Activated naive CD4-positive, alpha-beta T cell treated with anti-CD3 and anti-CD28 coated beads, Interleukin-2, amount 50 U/mL, for 24 hours (primary cell): ENCODE measurements around the gene PRAMEF15.
"Not testable (repeated sequence)": the region's sequence is repeated elsewhere in the genome, so short reads cannot be mapped to it uniquely, and the experiment has no call there.

Experiments
- H3K27ac Mint-ChIP-seq: one replicate; pipeline ENCODE4 v1.8.0; 2021; ENCODE audit warnings: mild to moderate bottlenecking, mixed read lengths
- H3K27me3 Mint-ChIP-seq: one replicate; pipeline ENCODE4 v1.8.0; 2021; ENCODE audit warnings: mixed read lengths
- H3K36me3 Mint-ChIP-seq: one replicate; pipeline ENCODE4 v1.8.0; 2021; ENCODE audit warnings: mixed read lengths
- H3K4me1 Mint-ChIP-seq: one replicate; pipeline ENCODE4 v1.8.0; 2021; ENCODE audit warnings: mixed read lengths
- H3K4me3 Mint-ChIP-seq: one replicate; pipeline ENCODE4 v1.8.0; 2021; ENCODE audit warnings: mild to moderate bottlenecking, mixed read lengths
- H3K9me3 Mint-ChIP-seq: one replicate; pipeline ENCODE4 v1.8.0; 2021; ENCODE audit warnings: mixed read lengths

The PRAMEF15 gene

DNA sequence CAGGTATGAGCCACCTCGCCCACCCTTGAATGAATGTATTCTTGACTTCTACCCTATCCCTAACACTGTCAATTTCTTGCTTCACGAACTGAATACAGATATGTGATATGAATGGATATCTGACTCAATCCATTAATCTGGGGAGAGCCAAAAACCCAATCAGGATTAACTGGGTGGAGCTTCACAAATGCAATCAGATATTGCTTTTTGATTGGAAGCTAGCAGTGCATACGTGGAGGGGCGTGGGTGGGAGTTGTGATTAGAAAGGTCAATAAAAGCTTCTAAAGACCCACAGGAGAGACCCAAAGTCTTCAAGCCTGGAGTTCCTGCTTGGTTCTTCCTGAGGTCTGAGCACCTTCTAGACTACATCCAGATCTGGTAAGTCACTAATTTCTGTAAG, at the start of gene PRAMEF15:
PRAMEF15 (plus strand) TSS at position 301 of the 400 bp plus-strand sequence. CDS start 2,827 bp downstream, outside the sequence.
- H3K27ac Mint-ChIP-seq, H3K4me3 Mint-ChIP-seq, H3K36me3 Mint-ChIP-seq, H3K27me3 Mint-ChIP-seq, H3K9me3 Mint-ChIP-seq, H3K4me1 Mint-ChIP-seq: not testable (repeated sequence)

DNA sequence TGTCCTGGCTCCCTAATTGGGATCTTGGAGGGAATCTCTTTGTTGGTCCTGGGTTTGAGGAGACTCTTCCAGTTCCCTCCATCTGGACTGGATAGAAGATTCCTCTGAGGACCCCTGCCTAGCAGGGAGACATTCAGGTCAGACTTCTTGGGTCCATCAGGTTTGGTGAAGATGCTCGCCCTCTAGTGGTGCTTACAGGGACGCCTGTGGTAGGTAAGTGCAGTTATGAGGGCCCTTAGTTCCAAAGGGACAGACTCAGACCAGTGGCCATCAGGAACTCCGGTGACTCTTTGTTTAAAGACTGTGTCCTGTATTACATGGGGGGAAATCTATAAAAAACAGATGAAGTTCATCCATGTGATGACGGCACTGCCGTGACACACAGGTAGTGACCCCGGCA, 38.4 kb upstream of the PRAMEF15 start:
- H3K9me3 Mint-ChIP-seq, H3K4me1 Mint-ChIP-seq, H3K36me3 Mint-ChIP-seq, H3K4me3 Mint-ChIP-seq, H3K27me3 Mint-ChIP-seq, H3K27ac Mint-ChIP-seq: not testable (repeated sequence)

DNA sequence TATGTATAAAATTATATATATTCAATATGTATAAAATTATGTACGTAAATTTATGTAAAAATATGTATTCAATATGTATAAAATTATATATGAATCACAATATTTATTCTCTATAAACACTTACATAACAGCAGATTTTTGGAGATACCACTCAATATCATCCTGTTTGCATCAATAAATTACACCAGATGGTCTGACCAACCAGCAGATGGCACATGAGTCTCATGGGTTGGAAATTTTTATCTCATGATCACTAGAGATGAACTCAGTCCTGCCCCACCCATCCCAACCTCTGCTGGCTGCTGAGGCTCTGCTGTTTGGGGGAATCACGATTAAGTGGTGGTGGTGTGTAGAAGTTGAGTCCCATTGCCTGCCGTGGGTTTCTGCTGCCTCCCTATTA, 35.8 kb upstream of the PRAMEF15 start:
- not testable (repeated sequence) for H3K27me3 Mint-ChIP-seq, H3K4me3 Mint-ChIP-seq, H3K9me3 Mint-ChIP-seq, H3K36me3 Mint-ChIP-seq, H3K27ac Mint-ChIP-seq, H3K4me1 Mint-ChIP-seq

DNA sequence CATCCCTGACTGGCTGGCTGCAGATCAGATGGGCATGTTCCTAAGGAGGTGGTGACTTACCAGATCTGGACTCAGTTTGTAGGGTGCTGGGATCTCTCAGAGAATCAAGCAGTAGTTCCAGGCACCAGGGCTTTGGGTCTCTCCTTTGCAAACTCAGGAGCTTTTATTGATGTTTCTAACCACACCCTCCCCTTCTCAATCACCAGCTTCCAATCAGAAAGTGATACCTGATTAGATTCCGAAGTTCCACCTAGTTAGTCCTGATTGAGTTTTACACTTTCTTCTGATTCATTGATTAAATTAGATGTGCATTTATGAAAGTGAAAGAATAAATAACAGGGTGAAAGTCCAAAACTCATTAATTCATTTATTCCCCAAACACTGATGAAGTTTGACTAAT, 30.3 kb upstream of the PRAMEF15 start, which contains the start of gene PRAMEF8:
PRAMEF8 (minus strand) TSS at position 101 of the 400 bp plus-strand sequence. CDS start 1,046 bp downstream, outside the sequence.
- not testable (repeated sequence) for H3K27ac Mint-ChIP-seq, H3K4me3 Mint-ChIP-seq, H3K9me3 Mint-ChIP-seq, H3K4me1 Mint-ChIP-seq, H3K27me3 Mint-ChIP-seq, H3K36me3 Mint-ChIP-seq

DNA sequence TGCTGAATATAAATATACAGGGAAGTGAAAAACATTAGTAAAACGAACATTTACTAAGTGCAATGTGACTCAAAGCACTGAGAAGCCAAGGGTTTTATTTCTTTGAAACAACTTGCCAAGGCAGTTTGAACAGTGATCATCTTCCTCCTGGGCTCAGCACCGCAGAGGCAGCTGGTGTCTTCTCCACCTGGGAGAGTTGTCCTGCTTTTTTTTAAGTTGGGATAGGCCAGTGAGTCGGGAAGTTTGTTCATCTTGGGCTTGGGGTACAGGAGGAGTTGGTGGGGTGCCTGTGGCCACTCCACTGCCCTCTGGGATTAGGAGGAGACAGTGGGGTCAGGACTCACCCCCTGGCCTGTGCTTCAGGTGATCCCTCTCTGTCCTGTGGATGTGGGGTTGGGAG, 26.4 kb upstream of the PRAMEF15 start:
- not testable (repeated sequence) for H3K27ac Mint-ChIP-seq

DNA sequence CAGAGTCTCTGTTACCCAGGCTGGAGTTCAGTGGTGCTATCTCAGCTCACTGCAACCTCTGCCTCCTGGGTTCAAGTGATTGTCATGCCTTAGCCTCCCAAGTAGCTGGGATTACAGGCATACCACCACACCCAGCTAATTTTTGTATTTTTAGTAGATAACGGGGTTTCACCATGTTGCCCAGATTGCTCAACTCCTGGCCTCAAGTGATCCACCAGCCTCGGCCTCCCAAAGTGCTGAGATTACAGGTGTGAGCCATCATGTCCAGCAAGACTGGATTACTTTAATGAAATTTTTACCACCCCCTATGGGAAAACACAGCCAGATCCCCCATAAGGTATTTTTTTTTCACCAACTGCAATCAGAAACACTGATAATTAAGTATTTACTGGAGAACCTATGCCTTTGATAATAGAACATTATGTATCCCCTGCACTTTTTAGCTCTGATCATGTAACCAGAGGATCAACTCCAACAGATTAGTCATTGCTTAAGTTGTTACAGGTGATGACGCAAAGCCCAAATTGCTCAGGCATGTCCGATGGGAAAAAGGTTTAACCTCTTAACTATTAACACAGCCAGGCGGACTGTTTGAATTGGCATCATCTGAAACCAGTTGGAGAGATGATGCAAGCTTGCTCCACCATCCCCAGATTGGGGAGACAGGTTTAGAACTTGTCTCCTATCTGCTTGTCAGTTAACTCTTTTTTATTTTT, 18.0 kb upstream of the PRAMEF15 start:
- not testable (repeated sequence) for H3K9me3 Mint-ChIP-seq, H3K27me3 Mint-ChIP-seq, H3K4me3 Mint-ChIP-seq, H3K36me3 Mint-ChIP-seq, H3K27ac Mint-ChIP-seq, H3K4me1 Mint-ChIP-seq

More for the DNA sequence above, 26.4 kb upstream of the PRAMEF15 start:
- not testable (repeated sequence) for H3K9me3 Mint-ChIP-seq, H3K4me3 Mint-ChIP-seq, H3K27me3 Mint-ChIP-seq, H3K36me3 Mint-ChIP-seq, H3K4me1 Mint-ChIP-seq

DNA sequence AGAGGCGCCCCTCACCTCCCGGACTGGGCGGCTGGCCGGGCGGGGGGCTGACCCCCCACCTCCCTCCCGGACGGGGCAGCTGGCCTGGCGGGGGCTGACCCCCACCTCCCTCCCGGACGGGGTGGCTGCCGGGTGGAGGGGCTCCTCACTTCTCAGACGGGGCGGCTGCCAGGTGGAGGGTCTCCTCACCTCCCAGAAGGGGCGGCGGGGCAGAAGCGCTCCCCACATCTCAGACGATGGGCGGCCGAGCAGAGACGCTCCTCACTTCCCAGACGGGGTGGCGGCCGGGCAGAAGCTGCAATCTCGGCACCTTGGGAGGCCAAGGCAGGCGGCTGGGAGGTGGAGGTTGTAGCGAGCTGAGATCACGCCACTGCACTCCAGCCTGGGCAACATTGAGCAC, 16.7 kb upstream of the PRAMEF15 start:
- not testable (repeated sequence) for H3K36me3 Mint-ChIP-seq, H3K27ac Mint-ChIP-seq, H3K27me3 Mint-ChIP-seq, H3K4me3 Mint-ChIP-seq, H3K9me3 Mint-ChIP-seq, H3K4me1 Mint-ChIP-seq

DNA sequence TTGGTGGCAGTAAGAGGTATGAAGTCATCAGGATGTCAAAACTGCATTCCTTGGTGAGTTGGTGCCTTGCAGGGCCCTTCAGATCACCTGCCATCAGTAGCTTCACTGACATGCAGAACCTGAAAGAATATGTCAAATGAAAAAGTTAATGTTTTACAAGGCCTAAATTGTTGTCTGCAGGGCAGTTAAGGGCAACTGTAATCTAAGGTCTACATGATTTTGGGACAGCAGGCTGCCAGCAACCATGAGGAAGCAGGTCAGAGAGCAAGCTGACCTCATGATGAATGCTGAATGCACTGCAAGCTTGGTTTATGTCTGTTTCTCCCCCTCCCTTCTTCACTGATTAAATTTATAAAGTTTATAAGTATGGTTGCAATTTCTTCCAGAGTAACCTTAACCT, 13.2 kb upstream of the PRAMEF15 start:
- not testable (repeated sequence) for H3K4me3 Mint-ChIP-seq, H3K27ac Mint-ChIP-seq, H3K27me3 Mint-ChIP-seq

DNA sequence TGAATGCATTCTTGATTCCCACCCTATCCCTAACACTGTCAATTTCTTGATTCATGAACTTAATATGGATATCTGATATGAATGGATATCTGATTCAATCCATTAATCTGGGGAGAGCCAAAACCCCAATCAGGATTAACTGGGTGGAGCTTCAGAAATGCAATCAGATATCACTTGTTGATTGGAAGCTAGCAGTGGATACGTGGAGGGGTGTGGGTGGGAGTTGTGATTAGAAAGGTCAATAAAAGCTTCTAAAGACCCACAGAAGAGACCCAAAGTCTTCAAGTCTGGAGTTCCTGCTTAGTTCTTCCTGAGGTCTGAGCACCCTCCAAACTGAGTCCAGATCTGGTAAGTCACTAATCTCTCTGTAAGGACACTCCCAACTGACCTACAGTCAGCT, 12.1 kb upstream of the PRAMEF15 start, which contains the start of gene PRAMEF33:
PRAMEF33 (plus strand) TSS at position 301 of the 400 bp plus-strand sequence. CDS start 2,416 bp downstream, outside the sequence.
- not testable (repeated sequence) for H3K27me3 Mint-ChIP-seq, H3K27ac Mint-ChIP-seq, H3K4me3 Mint-ChIP-seq, H3K4me1 Mint-ChIP-seq, H3K9me3 Mint-ChIP-seq, H3K36me3 Mint-ChIP-seq

More for the DNA sequence above, 13.2 kb upstream of the PRAMEF15 start:
- H3K4me1 Mint-ChIP-seq, H3K36me3 Mint-ChIP-seq, H3K9me3 Mint-ChIP-seq: not testable (repeated sequence)

DNA sequence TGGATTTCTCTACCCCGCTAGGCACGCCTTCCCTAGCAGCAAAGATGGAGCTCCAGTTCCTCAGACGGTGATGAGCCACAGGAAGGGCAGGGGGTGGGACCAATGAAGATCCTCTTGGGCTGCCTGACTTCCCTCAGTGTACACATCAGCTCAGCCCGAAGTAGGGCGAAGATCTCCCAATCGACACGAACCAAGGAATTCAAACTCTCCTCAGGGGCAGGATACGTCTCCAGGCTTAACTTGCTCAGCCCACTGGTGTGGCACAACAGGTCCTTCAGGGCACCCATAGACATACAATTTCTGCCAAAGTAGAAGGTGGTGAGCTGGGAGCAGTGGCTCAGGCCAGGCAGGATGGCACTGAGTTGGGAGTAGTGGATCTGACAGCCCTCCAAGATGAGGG, 27.1 kb downstream of the PRAMEF15 start:
- not testable (repeated sequence) for H3K36me3 Mint-ChIP-seq, H3K4me3 Mint-ChIP-seq, H3K27me3 Mint-ChIP-seq, H3K9me3 Mint-ChIP-seq, H3K27ac Mint-ChIP-seq, H3K4me1 Mint-ChIP-seq

DNA sequence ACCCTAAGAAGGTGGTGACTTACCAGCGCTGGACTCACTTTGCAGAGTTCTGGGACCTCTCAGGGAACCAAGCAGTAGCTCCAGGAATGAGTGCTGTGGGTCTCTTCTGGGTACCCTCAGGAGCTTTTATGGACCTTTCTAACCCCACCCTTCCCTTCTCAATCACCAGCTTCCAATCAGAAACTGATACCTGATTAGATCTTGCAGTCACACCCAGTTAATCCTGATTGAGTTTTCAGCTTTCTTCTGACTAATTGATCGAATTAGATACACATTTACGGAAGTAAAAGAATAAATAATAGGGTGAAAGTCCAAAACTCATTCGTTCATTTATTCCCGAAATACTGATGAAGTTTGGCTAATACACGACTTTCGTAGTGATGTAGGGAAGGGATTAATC, 31.7 kb downstream of the PRAMEF15 start, which contains the start of gene PRAMEF14:
PRAMEF14 (minus strand) TSS at position 101 of the 400 bp plus-strand sequence. CDS start 1,820 bp downstream, outside the sequence.
- H3K9me3 Mint-ChIP-seq, H3K36me3 Mint-ChIP-seq, H3K4me1 Mint-ChIP-seq, H3K27me3 Mint-ChIP-seq, H3K4me3 Mint-ChIP-seq, H3K27ac Mint-ChIP-seq: not testable (repeated sequence)

DNA sequence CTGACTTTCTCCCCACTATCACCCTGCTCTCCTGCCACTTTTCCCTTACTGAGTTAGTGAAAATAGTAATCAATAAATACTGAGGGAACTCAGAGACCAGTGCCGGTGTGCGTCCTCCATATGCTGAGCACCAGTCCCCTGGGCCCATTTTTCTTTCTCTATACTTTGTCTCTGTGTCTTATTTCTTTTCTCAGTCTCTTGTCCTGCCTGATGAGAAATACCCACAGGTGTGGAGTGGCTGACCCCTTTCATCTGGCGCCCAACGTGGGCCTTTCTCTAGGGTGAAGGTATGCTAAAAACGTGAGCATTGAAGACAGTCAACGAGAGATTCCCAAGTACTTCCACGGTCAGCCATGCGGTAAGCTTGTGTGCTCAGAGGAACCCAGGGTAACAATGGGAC, 38.1 kb downstream of the PRAMEF15 start:
- H3K4me3 Mint-ChIP-seq, H3K27ac Mint-ChIP-seq, H3K27me3 Mint-ChIP-seq, H3K4me1 Mint-ChIP-seq, H3K9me3 Mint-ChIP-seq, H3K36me3 Mint-ChIP-seq: not testable (repeated sequence)

DNA sequence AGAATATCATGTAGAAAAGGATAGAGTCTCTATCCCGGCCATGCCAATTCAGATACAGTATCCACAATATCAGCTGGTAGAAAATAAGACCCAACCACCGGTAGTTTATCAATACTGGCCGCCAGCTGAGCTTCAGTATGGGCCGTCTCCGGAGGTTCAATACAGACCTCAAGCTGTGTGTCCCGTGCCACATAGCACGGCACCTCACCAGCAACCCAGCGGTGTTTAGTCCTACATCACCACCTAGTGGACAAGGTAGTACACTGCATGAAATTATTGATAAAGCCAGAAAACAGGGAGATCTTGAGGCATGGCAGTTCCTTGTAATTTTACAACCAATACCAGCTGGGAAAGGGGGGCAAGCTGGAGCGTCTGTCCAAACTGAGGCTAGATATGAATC, 39.1 kb downstream of the PRAMEF15 start:
- not testable (repeated sequence) for H3K4me3 Mint-ChIP-seq, H3K4me1 Mint-ChIP-seq, H3K27me3 Mint-ChIP-seq, H3K27ac Mint-ChIP-seq, H3K36me3 Mint-ChIP-seq, H3K9me3 Mint-ChIP-seq

DNA sequence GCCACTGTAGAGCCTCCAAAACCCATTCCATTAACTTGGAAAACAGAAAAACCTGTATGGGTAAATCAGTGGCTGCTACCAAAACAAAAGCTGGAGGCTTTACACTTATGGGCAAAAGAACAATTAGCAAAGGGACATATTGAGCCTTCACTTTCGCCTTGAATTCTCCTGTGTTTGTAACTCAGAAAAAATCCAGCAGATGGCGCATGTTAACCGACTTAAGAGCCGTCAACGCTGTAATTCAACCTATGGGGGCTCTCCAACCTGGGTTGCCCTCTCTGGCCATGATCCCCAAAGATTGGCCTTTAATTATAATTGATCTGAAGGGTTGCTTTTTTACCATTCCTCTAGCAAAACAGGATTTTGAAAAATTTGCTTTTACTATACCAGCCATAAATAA, 41.4 kb downstream of the PRAMEF15 start:
- H3K4me3 Mint-ChIP-seq, H3K27ac Mint-ChIP-seq, H3K9me3 Mint-ChIP-seq, H3K36me3 Mint-ChIP-seq, H3K4me1 Mint-ChIP-seq, H3K27me3 Mint-ChIP-seq: not testable (repeated sequence)

DNA sequence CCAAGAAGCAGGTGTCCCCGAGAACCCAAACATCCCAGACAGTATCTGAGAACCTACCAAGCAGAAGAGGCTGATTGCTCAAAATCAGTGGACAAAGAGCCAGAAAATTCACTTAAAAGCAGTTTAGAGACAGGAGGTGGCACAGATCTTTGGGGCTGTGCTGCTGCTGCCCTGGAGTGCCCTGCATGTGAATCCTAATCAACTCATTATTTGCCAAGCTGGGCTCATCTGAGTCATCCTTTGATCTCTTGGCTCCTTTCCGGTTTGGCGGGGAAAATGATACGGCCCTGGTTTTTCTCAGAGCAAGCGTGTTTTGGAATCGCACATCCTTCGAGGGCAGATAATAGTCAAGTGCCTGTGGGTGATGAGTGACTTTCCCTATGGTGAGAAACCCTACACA, 47.0 kb downstream of the PRAMEF15 start:
- not testable (repeated sequence) for H3K4me1 Mint-ChIP-seq, H3K27ac Mint-ChIP-seq, H3K27me3 Mint-ChIP-seq, H3K9me3 Mint-ChIP-seq, H3K4me3 Mint-ChIP-seq, H3K36me3 Mint-ChIP-seq

DNA sequence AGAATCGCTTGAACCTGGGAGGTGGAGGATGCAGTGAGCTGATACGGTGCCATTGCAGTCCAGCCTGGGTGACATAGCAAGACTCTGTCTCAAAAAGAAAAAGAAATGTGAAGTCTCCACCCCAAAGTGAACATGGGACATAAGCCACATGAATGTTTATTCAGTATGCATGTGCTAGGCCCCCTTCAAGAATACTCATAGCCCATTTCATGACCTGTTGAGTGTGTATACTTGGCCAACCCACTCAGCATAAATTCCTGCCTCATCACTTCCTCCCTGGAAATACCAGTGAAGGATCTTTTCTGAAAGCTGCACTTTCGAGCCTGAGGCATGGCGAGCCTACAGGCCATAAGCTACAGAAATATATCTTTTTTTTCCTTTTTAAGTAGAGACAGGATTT, 49.5 kb downstream of the PRAMEF15 start:
- not testable (repeated sequence) for H3K36me3 Mint-ChIP-seq, H3K27ac Mint-ChIP-seq, H3K27me3 Mint-ChIP-seq, H3K9me3 Mint-ChIP-seq, H3K4me1 Mint-ChIP-seq, H3K4me3 Mint-ChIP-seq

DNA sequence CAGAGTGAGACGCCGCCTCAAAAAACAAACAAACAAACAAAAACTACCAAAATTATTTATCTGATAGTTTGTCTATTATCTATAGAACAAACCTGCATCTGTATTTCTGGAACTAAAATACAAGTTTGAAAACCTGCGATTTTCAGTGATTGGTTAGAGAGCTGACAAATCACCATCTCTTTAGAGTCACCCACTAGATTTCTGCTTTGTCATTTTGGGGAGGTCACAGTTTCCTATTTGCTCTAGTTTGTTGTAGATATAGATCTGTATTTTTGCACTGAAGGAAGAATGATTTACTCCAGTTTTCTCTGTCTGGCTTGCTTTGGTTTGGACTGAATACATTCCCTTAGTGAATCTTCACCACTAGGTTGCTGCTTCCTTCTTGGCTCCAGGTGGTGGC, 51.2 kb downstream of the PRAMEF15 start:
- H3K27ac Mint-ChIP-seq, H3K4me1 Mint-ChIP-seq, H3K36me3 Mint-ChIP-seq, H3K27me3 Mint-ChIP-seq, H3K9me3 Mint-ChIP-seq, H3K4me3 Mint-ChIP-seq: not testable (repeated sequence)
